GM12878 (cell line): Measurements from ENCODE around the gene KCNE4. TPM values are rescaled to one million over a fixed set of nuclear protein-coding genes. Genes with fewer than 3 reads are reported as not detected.

Experiments
- ATAC-seq: fragments of 200-7000 bp; cut with Tn5 transposase; 3 replicates; pipeline ENCODE4 v1.9.1; 2020; ENCODE audit warnings: mild to moderate bottlenecking, moderate library complexity
- BruUV-seq: library from RNA; stranded (reverse); fragments of 400-500 nt; replicated peaks from 2 replicates; lab custom pipeline; 2021; lab: Mats Ljungman, UMichigan
- CTCF ChIA-PET: fragments of 300-600 bp; sonication (Branson Sonifier 250); formaldehyde crosslinking; extraction: SDS; loops from one replicate; lab custom pipeline; 2021; ENCODE audit warnings: inconsistent platforms; lab: Yijun Ruan, JAX
- POLR2A ChIA-PET: fragments of 350-600 bp; formaldehyde crosslinking; extraction: SDS; loops from one replicate; lab custom pipeline; 2021; ENCODE audit warnings: inconsistent platforms; lab: Charles Lee
- RAD21 ChIA-PET: fragments of 300-600 bp; sonication (Branson Sonifier 250); formaldehyde crosslinking; loops from one replicate; lab custom pipeline; 2023; ENCODE audit warnings: antibody characterized with exemption; ENCODE audit not compliant: unreplicated experiment; lab: Charles Lee
- SMC1A ChIA-PET: fragments of 300-600 bp; sonication (Branson Sonifier 250); formaldehyde crosslinking; loops from one replicate; lab custom pipeline; 2023; ENCODE audit not compliant: unreplicated experiment, uncharacterized antibody; lab: Charles Lee
- DNase-seq: peaks from one replicate; pipeline ENCODE4 v3.0.0-alpha.2; 2011; ENCODE audit warnings: low read depth, low spot score
- FAIRE-seq: peaks from 3 replicates; lab custom pipeline; 2011; peaks lifted over from hg19 to GRCh38; lab: Jason Lieb, UNC
- H2AFZ ChIP-seq: 2 replicates; pipeline ENCODE4 v1.6.0; 2011; ENCODE audit warnings: low read depth, low read length, control low read depth; ENCODE audit not compliant: control insufficient read depth
- H3K27ac ChIP-seq: 2 replicates; pipeline ENCODE4 v1.5.1; 2011; ENCODE audit warnings: control low read depth; ENCODE audit not compliant: control insufficient read depth, insufficient read depth
- H3K27me3 ChIP-seq, 2 experiments: replicated peaks in 1 of 2; 2 replicates each; pipeline versions ENCODE4 v1.6.0 to v1.6.1; 2011; ENCODE audit warnings: low read length in 1 of 2; ENCODE audit not compliant: control insufficient read depth in 2 of 2, insufficient read depth in 2 of 2
- H3K36me3 ChIP-seq, 2 experiments: 2 replicates each; pipeline ENCODE4 v1.5.1; 2011; ENCODE audit warnings: low read length in 1 of 2; ENCODE audit not compliant: control insufficient read depth in 2 of 2, insufficient read depth in 2 of 2
- H3K4me1 ChIP-seq: 2 replicates; pipeline ENCODE4 v1.6.1; 2011; ENCODE audit warnings: mild to moderate bottlenecking, low read length, moderate library complexity, mixed read lengths; ENCODE audit not compliant: control insufficient read depth, insufficient read depth
- H3K4me2 ChIP-seq: 2 replicates; pipeline ENCODE4 v1.6.0; 2011; ENCODE audit warnings: control low read depth; ENCODE audit not compliant: control insufficient read depth, insufficient read depth
- H3K4me3 ChIP-seq: fragments of 200-600 bp; sonication (generic); 2 replicates; pipeline ENCODE4 v1.5.1; 2016
- H3K79me2 ChIP-seq: 2 replicates; pipeline ENCODE4 v1.6.0; 2011; ENCODE audit warnings: low read length; ENCODE audit not compliant: control insufficient read depth, insufficient read depth
- H3K9ac ChIP-seq: 2 replicates; pipeline ENCODE4 v1.8.0; 2011; ENCODE audit warnings: low read length, control low read depth, mixed read lengths; ENCODE audit not compliant: control insufficient read depth, insufficient read depth
- H3K9me3 ChIP-seq: replicated peaks from 3 replicates; pipeline ENCODE4 v1.5.1; 2011; ENCODE audit warnings: mild to moderate bottlenecking, low read length; ENCODE audit not compliant: control insufficient read depth, insufficient read depth
- H4K20me1 ChIP-seq: 2 replicates; pipeline ENCODE4 v1.6.0; 2011; ENCODE audit not compliant: control insufficient read depth, insufficient read depth
- ATF7 ChIP-seq: fragments of 450-650 bp; IDR thresholded peaks from 2 replicates; pipeline ENCODE4 v1.6.1; 2016; ENCODE audit warnings: low read depth, mild to moderate bottlenecking
- BHLHE40 ChIP-seq, 2 experiments: fragments of 450-650 bp in 1 of 2; IDR thresholded peaks; 2 replicates each; pipeline ENCODE4 v1.6.1; 2011 to 2017; ENCODE audit warnings: low read depth in 2 of 2, borderline replicate concordance in 1 of 2, improper control_type of control experiment in 1 of 2, low read length in 1 of 2, mild to moderate bottlenecking in 1 of 2
- E2F4 ChIP-seq: IDR thresholded peaks from 2 replicates; pipeline ENCODE4 v1.6.1; 2012; ENCODE audit warnings: low read depth, low read length, improper control_type of control experiment
- MXI1 ChIP-seq: fragments of 150-350 bp; IDR thresholded peaks from 2 replicates; pipeline ENCODE4 v1.6.1; 2011; ENCODE audit warnings: low read depth, mild to moderate bottlenecking, inconsistent platforms, low read length, improper control_type of control experiment
- PAX8 ChIP-seq: fragments of 450-650 bp; IDR thresholded peaks from 2 replicates; pipeline ENCODE4 v1.6.1; 2017; ENCODE audit warnings: mild to moderate bottlenecking, moderate library complexity
- REST ChIP-seq: IDR thresholded peaks from 2 replicates; pipeline ENCODE4 v1.6.1; 2012; ENCODE audit warnings: mild to moderate bottlenecking, low read depth, low read length
- SIX5 ChIP-seq: IDR thresholded peaks from 2 replicates; pipeline ENCODE4 v1.6.1; 2011; ENCODE audit warnings: mild to moderate bottlenecking, low read depth, low read length, moderate library complexity; ENCODE audit not compliant: severe bottlenecking
- SRF ChIP-seq, 2 experiments: IDR thresholded peaks; 2 replicates each; pipeline ENCODE4 v1.6.1; 2011; ENCODE audit warnings: low read depth in 2 of 2, low read length in 2 of 2, mild to moderate bottlenecking in 1 of 2, moderate library complexity in 1 of 2
- TAF1 ChIP-seq: IDR thresholded peaks from 2 replicates; pipeline ENCODE4 v1.6.1; 2011; ENCODE audit warnings: mild to moderate bottlenecking, low read depth, low read length, borderline replicate concordance
- TARDBP ChIP-seq: IDR thresholded peaks from 2 replicates; pipeline ENCODE4 v1.6.1; 2016; ENCODE audit warnings: borderline replicate concordance
- ZNF24 ChIP-seq: fragments of 450-650 bp; IDR thresholded peaks from 2 replicates; pipeline ENCODE4 v1.6.1; 2017; ENCODE audit warnings: antibody characterized with exemption, mild to moderate bottlenecking
- WGBS: methylation state at CpG from one replicate; pipeline ENCODE4 v1.1.6; 2016; ENCODE audit warnings: low lambda C conversion rate; ENCODE audit not compliant: insufficient replicate concordance, insufficient coverage; ENCODE audit errors: missing lambda C conversion rate; 5-methylcytosine and 5-hydroxymethylcytosine counted together
- in situ Hi-C: fragments of 300-500 bp; cut with MboI; formaldehyde crosslinking; loops from 9 replicates; pipeline ENCODE4 v1.14.3; 2018; ENCODE audit warnings: mixed read lengths
- intact Hi-C: fragments of 100-400 bp; cut with micrococcal nuclease; formaldehyde crosslinking; loops from one replicate; pipeline ENCODE4 v1.14.2; 2022; ENCODE audit not compliant: unreplicated experiment
- polyA plus RNA-seq, 11 experiments: library from polyadenylated mRNA; depleted of rRNA in 4 of 11; unstranded in 6 of 11; stranded (reverse) in 5 of 11; fragments of >200 nt; fragmentation: Nextera tagmentation in 4 of 11; fragmentation: Illumina TruSeq in 1 of 11; extraction: Ambion mirVana in 4 of 11; extraction: Trizol in 1 of 11; gene quantifications; 1 replicate in 1 of 11; 2 replicates in 10 of 11; pipeline versions ENCODE4 v1.2.1 to v1.2.3, GENCODE V29; 2011 to 2016; ENCODE audit warnings: inconsistent platforms in 2 of 11, missing spikeins in 2 of 11, low read depth in 1 of 11
- total RNA-seq, 4 experiments: library from RNA; depleted of rRNA in 3 of 4; stranded (reverse); fragments of >200 nt in 3 of 4; fragmentation: Illumina TruSeq in 1 of 4; extraction: Trizol in 1 of 4; gene quantifications; 2 replicates each; pipeline versions ENCODE4 v1.2.1 to v1.2.3, GENCODE V29; 2013 to 2021

KCNE4 gene
- total and polyA plus RNA-seq, 10 of the 15 experiments (the other 5 are each of a cell fraction or from before 2014, with no cell fraction given), result 0.30 TPM; not detected in 9

GRCh38 chr2:223104336-223105132 is 52.5 kb downstream of the KCNE4 start:
- no peak for FAIRE-seq
- RAD21 ChIA-PET, result no interaction called here
- intact Hi-C loops, result no loop called here

More at GRCh38 chr2:223104336-223105132, 52.5 kb downstream of the KCNE4 start:
- 48% methylated on average over 8 of the region's 8 CpGs for WGBS
- peaks cover 5% of the 10 kb centered on the region; the same call in 1 of the 2 replicates for H3K4me1 ChIP-seq
- no peaks in the 10 kb centered on the region for H4K20me1 ChIP-seq
- H3K4me3 ChIP-seq, result no peak overlapping the region
- no peaks in the 10 kb centered on the region for H3K79me2 ChIP-seq
- BruUV-seq, result no TSS peak
- DNase-seq (no peak), ATAC-seq (no peak)
- no peak overlapping the region for H3K27ac ChIP-seq
- no peaks in the 10 kb centered on the region for H3K27me3 ChIP-seq
- POLR2A ChIA-PET, result no interaction called here
- no peak overlapping the region for H2AFZ ChIP-seq
- H3K9ac ChIP-seq, result no peak overlapping the region
- in situ Hi-C loops, result no loop called here
- H3K36me3 ChIP-seq, result no peaks in the 10 kb centered on the region
- TF ChIP-seq TAF1 (no peak), SRF (IDR thresholded peaks at IDR 0.05; ENCODE audit: low read depth in 2 of 2, low read length in 2 of 2) (no peak), MXI1 (no peak), TARDBP (no peak), ATF7 (no peak), SIX5 (no peak), REST (no peak), PAX8 (no peak), ZNF24 (no peak), BHLHE40 (IDR thresholded peaks at IDR 0.05; ENCODE audit: borderline replicate concordance in 1 of 2, low read depth in 2 of 2, low read length in 1 of 2) (no peak), E2F4 (no peak)
- no peaks in the 10 kb centered on the region for H3K9me3 ChIP-seq
- no peak overlapping the region for H3K4me2 ChIP-seq
- CTCF ChIA-PET, result no interaction called here
- SMC1A ChIA-PET, result no interaction called here
